ENCODE measurements around the gene EPS8.
"Not testable (repeated sequence)": the region's sequence is repeated elsewhere in the genome, so short reads cannot be mapped to it uniquely, and the experiment has no call there.

The EPS8 gene

DNA sequence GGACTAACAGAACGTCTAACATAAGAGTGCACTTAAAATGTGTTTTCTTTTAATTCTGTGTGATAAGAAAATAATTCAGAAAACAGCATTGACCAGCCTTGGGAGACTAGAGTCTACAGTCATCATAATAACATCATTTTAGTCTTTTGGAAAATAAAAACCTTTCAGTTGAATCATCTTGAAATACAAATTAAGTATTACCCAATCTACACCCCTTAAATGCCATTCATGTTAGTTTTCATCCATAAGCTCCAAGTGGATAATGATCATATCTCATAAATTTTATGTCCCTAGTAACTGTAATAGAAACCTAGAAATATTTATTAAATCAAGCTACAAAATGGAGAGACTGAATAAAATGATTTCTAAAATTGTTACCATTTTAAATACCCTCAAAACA, 32.4 kb downstream of the EPS8 start:
- no peak for DNase-seq (ENCODE audit: low spot score)

DNA sequence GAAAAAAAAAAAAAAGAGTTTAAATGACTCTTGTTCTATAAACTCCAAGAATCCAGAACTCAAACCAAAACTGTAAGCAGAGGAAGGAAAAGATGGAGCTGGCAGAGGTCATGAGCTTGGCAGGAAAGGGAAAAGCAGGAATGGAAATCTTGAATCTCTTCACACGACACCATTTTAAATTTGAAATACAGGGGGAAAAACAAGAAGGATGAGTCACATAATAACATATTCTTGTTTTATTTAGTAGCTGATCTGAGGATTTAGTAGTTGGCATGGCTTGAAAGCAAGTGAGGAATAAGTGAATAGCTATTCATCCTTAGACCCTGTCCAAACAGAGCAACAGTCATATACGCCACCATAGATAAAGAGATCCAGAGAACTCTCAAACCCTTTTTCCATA, 35.0 kb downstream of the EPS8 start:
- DNase-seq (ENCODE audit: low spot score): no peak

DNA sequence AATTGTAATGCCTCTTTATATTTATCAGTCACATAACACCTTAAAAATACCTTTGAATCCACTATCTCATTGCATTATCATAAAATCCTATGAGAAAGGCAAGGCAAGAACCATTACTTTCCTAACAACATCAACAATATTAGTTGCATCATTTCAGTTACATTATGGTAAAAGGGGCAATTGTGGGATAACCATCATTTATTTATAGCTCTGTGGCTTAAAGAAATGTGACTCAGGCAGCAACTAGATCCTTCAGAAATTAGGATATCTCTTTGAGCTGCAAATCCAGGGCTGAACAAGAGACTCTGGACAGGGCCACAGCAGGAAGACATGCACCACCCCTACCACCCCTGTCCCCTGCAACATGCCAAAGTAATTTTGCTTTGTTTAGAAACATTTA, 36.4 kb downstream of the EPS8 start:
- DNase-seq (ENCODE audit: low spot score): no peak

DNA sequence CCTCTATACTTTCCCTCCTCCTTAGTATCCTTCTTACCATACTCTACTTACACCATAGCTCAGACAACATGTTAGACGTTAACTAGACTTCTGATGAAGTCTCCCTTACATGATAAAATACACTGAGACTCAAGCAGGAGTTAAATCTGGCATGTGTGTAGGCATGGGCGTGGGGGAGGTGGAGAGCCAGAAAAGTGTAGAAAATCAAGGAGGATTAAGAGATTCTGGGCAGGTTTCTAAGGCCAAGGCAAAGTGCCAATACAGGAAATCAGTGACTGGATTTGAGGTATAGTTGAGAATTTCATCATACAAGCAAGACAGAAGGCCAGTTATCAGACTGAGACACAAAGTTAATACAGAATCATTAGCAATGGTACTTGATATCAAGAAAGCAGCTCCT, 37.4 kb downstream of the EPS8 start:
- DNase-seq (ENCODE audit: low spot score): no peak

DNA sequence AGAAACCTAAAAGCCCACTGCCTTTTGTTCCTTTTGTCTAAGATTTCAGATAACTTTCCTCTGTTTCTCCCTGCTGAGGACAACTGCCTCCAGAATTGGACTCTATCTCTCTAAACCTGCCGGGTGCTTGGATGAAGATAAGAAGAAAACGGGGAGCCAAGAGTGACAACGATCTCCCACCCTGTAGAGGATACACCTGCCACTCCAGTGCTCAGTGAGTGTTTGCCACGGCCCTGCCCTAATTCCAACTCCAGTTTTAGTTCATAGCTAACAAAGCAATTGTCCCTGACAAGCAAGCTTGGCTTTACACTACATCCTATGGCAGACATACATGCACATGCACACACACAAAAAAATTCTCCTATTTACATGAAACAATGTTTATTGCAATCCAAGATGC, 39.3 kb downstream of the EPS8 start:
- DNase-seq (ENCODE audit: low spot score): no peak

DNA sequence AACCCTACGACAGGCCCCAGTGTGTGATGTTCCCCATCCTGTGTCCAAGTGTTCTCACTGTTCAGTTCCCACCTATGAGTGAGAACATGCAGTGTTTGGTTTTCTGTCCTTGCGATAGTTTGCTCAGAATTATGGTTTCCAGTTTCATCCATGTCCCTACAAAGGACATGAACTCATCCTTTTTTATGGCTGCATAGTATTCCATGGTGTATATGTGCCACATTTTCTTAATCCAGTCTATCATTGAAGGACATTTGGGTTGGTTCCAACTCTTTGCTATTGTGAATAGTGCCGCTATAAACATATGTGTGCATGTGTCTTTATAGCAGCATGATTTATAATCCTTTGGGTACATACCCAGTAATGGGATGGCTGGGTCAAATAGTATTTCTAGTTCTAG, 47.3 kb downstream of the EPS8 start:
- not testable (repeated sequence) for DNase-seq (ENCODE audit: low spot score)

DNA sequence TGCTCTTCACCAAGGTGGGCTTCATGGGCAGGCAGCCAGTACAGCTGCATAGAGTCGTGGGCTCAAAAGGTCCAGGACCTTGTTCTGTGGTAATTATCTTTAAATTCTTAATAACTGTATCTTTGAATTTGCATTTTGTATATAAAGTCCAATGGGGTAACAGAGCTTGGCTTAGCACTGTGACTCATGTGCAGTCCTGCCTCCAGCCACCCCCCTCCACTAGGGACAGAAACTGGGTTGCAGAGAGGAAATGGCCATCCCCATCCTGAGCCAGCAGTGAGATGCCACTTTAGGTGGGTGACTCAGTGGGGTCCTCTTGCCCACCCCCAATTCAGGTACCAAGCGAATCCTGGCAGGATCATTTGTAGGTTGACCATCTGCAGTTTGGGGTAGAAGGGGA, 48.1 kb downstream of the EPS8 start:
- no peak for DNase-seq (ENCODE audit: low spot score)

DNA sequence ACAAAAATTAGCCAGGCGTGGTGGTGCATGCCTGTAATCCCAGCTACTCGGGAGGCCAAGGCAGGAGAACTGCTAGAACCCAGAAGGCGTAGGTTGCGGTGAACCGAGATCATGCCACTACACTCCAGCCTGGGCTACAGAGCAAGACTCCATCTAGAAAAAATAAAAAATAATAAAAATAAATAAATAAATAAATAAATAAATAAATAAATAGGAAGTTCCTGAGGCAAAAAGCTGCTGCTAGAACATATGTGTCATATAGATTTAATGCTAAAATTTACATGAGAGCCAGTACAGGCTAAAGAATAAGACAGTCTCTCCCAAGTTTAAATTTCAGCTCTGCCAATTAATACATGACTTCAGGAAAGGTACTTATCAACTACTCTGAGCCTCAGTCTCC, 48.8 kb downstream of the EPS8 start:
- DNase-seq (ENCODE audit: low spot score): not testable (repeated sequence)

DNA sequence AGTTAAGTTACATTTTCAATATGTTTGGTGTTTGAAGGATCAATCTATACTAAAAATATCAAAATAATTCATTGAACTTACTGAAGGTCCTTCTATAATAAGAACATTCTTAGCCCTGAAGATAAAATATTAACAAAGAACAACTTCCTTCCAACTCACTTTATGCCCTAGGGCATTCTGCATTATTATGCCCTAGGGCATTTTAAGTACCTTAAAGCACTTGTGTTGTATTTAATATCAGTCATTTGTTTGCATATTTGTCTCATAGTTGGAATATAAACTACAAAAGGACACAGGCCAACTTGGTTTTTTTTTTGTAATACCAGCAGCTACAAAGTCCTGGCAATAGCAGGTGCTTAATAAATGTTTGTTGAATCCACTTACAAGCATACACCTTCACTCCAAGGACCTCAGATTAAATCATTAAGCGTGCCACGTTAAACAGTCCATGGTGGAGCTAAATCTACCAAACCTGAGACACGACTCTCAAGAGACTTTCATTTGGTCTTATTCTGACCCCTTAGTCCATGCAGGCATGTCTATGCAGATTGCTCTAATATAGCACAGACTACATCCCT, 50.7 kb downstream of the EPS8 start:
- no peak for DNase-seq (ENCODE audit: low spot score)

DNA sequence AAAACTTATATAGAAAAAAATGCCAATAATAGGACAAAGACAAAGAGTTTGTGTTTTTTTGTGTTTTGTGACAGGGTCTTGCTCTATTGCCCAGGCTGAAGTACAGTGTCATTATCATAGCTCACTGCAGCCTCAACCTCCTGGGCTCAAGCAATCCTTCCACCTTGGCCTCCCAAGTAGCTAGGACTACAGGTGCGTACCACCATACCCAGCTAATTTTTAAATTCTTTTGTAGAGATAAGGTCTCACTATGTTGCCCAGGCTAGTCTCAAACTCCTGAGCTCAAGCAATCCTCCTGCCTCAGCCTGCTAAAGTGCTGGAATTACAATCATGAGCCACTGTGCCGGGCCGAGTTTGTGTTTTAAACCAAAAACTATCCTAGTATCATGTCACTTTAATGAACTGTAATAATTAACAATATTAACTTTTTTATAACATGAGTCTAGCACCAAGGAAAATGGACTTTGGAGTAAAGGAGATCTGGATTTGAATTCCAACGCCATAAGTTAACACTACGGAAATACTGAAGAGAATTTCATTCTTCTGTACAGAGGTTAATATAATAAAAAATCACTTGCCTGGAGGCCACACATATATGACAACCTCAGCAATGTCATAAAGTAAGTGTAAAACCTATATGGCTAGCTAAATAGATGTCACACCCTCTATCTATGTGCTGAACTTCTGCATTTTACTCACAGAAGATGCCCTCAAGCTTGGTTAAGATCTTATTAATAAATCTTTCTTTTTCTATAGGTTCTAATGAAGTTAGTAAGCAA, 53.2 kb downstream of the EPS8 start:
- no peak for DNase-seq (ENCODE audit: low spot score)

DNA sequence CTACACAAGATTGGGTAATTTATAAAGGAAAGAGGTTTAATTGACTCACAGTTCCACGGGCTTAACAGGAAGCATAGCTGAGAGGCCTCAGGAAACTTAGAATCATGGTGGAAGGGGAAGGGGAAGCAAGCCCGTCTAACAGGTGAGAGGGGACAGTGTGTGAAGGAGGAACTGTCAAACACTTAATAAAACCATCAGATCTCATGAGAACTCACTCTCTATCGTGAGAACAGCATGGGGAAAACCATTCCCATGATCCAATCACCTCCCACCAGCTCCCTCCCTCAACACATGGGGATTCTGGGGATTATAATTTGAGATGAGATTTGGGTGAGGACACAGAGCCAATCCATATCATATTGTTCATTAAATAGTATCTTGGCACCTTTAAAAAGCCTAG, 56.1 kb downstream of the EPS8 start:
- DNase-seq (ENCODE audit: low spot score): no peak

DNA sequence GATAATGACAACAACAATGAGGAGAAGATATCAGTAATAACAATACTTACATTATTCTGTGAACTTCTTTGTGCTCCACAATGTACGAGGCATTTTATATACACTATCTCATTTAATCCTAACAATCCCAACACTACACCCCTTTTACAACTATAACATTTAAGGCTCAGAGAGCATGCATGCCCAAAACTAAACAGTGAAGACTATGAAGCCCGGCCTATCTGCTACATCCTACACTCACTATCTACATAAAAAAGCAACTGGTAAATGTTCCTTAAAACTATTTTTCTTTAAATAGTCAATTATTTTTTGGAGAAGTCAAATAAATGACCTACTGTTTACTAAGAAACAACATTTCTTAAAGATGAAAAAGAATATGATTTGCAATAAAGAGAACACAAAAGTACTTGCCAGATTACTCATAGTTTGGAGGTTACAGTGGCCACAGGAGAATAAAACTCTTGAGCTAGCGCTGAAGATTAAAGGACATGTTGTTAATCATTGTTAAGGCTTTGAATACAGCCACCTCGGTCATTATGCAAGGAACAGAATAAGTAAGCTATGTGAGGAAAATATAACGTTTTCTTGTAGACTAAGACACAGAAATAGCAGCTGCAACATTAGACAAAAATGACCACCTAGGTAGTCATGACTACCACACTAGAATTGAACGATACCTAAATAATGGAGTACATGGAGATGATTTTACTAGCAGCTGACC, 56.7 kb downstream of the EPS8 start:
- DNase-seq (ENCODE audit: low spot score): no peak

DNA sequence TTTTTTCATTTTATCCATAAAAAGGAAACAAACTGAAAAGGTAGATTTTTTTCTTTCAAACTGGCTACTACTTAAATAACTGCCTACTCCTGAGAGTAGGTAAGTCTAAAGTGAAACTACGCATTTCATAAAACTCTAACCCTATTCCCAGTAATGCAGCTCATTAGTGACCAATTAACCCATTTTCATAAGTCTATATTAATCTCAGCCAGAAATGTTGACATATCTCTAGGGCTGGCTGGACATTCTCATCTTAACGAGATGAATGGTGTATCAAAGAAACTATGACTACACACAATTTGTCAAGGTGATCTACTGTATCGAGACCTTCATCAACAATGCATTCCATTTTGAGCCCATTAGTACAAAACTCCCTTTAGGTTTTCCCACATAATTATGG, 57.2 kb downstream of the EPS8 start:
- DNase-seq (ENCODE audit: low spot score): no peak

DNA sequence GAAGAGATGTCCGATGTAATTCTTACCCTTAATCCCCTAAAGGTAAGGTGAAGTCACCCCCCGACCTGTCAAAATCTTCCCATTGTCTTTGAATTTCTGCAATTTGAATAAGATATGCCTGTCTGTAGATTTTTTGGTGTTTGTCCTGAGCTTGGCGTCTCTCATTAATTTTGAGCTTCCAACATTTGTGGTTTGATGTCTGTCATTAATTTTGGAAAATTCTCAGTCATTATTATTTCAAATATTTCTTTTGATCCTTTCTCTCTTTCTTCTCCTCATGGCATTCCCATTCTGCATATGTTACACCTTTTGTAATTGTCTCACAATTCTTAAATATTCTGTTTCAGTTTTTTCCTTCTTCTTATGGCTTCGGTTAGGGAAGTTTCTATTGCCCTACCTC, 60.1 kb downstream of the EPS8 start:
- DNase-seq (ENCODE audit: low spot score): no peak

DNA sequence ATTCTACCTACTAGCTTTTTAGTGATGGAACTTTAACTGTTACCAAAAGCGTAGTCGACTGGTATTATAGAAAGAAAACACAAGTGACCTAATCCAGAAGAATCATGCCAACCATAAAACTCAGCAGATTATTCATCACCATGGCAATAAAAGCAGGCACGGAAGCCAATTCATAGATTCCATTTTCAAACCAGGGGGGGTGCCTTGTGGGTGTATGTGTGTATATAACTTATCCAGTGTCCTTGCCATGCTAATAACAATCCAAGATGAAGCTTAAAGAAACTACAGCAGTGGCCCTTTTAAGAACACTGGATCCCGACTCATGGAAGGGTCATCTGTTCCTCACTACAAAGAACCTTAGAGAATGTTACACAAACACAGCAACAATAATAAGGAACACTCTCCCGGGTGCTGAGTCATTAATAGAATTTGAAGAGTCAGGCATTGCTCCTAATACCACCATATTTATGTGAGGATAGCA, 61.0 kb downstream of the EPS8 start:
- no peak for DNase-seq (ENCODE audit: low spot score)

DNA sequence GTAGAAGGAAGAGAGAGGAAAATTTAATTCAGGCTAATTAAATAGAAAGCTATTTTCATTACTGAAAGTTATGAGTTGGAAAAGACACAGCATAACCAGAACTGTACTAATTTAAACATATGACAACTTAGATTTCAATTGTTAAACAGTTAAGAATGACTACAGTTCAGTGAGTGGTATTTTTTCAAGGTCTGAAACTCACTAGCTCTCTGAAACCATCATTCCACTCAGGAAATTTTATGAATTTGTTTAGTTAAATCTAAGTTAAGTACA, 62.4 kb downstream of the EPS8 start:
- DNase-seq (ENCODE audit: low spot score): no peak

DNA sequence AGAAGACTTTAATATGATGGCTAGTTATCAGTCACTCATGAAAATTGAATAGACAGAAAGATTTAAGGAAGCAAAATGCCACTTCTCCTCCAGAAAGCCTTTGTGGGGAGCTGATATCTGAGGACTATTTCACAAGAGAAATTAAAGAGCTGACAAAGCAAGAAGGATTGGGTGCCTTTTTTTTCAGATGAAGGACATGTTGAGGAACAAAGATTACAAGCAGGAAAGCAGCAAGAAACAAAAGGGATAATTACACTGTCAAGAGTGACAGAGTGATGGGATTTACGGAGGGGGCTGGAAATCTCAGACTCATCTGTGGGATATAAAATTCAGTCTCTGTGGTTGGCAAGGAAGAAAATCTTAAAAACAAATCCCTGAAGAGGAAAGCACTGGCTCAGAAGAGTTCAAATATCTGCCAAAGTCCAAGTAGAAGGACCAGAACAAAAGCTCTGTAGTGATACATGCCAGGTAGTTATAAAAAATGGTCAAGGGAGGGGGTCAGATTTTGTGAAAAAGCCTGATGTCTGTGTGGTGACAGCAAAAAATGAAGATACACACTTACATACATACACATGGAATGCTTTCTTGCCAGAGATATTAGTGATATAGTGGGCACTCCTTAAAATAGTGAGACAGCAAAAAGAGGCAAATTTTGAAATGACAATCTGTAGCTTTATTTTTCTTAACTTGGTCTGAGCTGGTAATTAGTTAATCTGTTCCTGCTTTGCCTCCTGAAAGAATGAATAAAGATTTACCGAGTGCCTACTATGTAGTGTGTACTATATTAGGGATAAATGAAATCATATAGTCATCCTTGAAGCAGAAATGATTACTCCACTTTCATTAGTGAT, 62.9 kb downstream of the EPS8 start:
- DNase-seq (ENCODE audit: low spot score): peak; percentile 36

DNA sequence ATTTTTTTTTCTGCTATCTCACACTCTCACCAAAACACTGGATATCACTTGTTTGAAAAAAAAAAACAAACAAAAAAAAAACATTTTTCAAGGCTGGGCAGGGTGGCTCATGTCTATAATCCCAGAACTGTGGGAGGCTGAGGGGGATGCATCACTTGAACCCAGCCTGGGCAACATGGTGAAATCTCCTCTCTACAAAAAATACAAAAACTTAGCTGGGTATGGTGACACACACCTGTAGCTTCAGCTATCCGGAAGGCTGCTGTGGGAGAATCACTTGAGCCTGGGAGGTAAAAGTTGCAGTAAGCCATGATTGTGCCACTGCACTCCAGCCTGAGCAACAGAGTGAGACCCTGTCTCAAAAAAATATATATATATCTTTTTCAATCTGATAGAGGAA, 66.2 kb downstream of the EPS8 start:
- no peak for DNase-seq (ENCODE audit: low spot score)

DNA sequence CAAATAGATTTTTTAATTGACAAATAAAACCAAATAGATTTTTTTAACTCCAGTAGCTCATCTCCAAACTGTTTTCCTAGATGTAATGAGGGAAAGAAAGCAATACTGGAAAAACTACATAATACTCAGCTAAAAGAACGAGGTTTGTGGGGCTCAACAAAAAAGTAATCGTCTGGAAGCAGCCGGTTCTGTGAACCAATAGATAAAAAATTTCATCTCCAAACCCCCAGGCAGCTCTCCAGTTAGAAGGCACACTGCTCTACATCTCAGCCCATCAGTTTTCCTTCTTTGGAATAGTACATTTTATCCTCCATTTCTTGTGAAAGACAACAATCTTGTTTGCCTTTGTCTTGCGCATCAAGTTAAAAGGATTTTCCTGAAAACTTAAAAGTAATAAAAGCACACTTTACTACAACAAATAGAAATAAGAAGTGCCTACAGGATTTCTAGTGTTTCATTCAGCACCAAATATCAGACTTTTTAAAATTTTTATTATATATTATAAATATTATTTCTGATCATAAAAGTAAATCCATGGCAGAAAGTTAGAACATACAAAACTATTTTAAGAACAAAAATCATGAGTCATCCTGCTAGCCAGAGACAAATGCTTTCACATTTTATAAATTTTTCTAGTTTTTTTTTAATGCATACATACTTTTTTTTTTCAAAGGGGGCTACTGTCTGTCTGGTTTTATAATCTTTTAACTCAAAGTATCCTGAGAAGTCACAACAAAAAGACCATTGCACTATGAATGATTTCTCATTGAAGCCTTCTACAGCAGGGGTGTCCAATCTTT, 67.7 kb downstream of the EPS8 start:
- no peak for DNase-seq (ENCODE audit: low spot score)

DNA sequence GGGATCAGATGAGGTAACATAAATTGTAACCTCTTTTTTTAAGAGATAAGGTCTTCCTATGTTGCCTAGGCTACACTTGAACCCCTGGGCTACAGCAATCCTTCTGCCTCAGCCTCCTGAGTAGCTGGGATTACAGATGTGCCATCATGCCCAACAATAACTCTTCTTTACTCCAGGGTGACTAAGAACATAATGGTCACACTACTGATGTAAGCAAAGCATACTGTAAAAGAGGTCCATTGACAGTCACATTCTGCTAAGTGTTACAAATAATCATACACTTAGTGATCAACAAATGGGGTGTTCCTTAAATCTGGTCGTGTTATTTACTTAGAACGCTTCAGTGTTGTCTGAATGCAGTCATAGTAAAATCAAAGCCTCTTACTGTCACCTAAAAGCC, 68.9 kb downstream of the EPS8 start:
- no peak for DNase-seq (ENCODE audit: low spot score)

DNA sequence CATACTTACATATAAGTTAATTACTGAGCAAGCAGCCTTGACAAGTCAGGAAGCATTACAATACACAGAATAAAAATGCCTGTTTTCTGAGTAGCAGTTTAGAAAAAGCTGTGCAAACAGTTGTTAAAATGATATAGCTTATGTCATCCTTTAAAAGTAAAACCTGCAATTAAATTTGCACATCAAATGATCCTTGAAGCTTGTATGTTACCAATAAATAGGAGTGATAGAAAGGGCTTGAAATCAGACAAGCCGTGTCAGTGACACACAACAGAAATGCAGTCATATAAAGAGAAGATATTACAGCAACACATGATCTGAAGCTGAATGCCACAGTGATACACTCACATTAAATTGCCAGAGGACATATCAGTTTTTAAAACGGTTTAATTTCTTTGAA, 70.0 kb downstream of the EPS8 start:
- DNase-seq (ENCODE audit: low spot score): no peak
